Upper lobe of left lung (tissue), 6 donors: ENCODE data around the gene HINT3. TPM values are rescaled to one million over a fixed set of nuclear protein-coding genes. Genes with fewer than 3 reads are reported as not detected.
"Not testable (repeated sequence)": the region's sequence is repeated elsewhere in the genome, so short reads cannot be mapped to it uniquely, and the experiment has no call there.

Source experiments
- ATAC-seq, 2 donors: fragments of 200-7000 bp; cut with Tn5 transposase; one replicate each; pipeline ENCODE4 v1.9.1; 2022; ENCODE audit warnings: mild to moderate bottlenecking in 2 of 2, moderate library complexity in 2 of 2; ENCODE audit not compliant: low FRiP score in 2 of 2
- DNase-seq, 2 donors: peaks; one replicate each; pipeline ENCODE4 v3.0.0-alpha.2; 2019 to 2020
- H3K27ac ChIP-seq, 4 donors: fragments of 200-600 bp; sonication (generic); one replicate each; pipeline ENCODE4 v1.5.1; 2016 to 2019
- H3K27me3 ChIP-seq, 4 donors: fragments of 200-600 bp; sonication (generic); one replicate each; pipeline ENCODE4 v1.5.1; 2017 to 2019
- H3K36me3 ChIP-seq, 4 donors: fragments of 200-600 bp; sonication (generic); one replicate each; pipeline ENCODE4 v1.5.1; 2016 to 2019
- H3K4me1 ChIP-seq, 4 donors: fragments of 200-600 bp; sonication (generic); one replicate each; pipeline ENCODE4 v1.5.1; 2018 to 2019
- H3K4me3 ChIP-seq, 4 donors: fragments of 200-600 bp; sonication (generic); one replicate each; pipeline ENCODE4 v1.5.1; 2017 to 2019; ENCODE audit warnings: mild to moderate bottlenecking in 2 of 4, moderate library complexity in 1 of 4
- H3K9me3 ChIP-seq, 4 donors: fragments of 200-600 bp; sonication (generic); one replicate each; pipeline ENCODE4 v1.5.1; 2018 to 2019
- EP300 ChIP-seq, 4 donors: sonication (generic); formaldehyde crosslinking; IDR thresholded peaks; one replicate each; pipeline ENCODE4 v1.5.1; 2017; ENCODE audit warnings: antibody characterized with exemption in 4 of 4, control low read depth in 2 of 4
- POLR2A ChIP-seq, 4 donors: fragments of 450-650 bp; IDR thresholded peaks; one replicate each; pipeline ENCODE4 v1.5.1; 2016 to 2017; ENCODE audit warnings: antibody characterized with exemption in 4 of 4, mild to moderate bottlenecking in 2 of 4
- POLR2AphosphoS5 ChIP-seq, 2 donors: sonication (generic); formaldehyde crosslinking; IDR thresholded peaks; one replicate each; pipeline ENCODE4 v1.5.1; 2017; ENCODE audit warnings: antibody characterized with exemption in 2 of 2
- WGBS, 2 donors: methylation state at CpG; one replicate each; pipeline ENCODE4 v1.1.5; 2017 to 2018; 5-methylcytosine and 5-hydroxymethylcytosine counted together
- total RNA-seq, 6 donors: library from RNA; depleted of rRNA in 4 of 6; stranded (reverse); fragments of >200 nt in 4 of 6; gene quantifications; one replicate each; pipeline versions ENCODE4 v1.1.0 to v1.2.1, GENCODE V29; 2016 to 2021
- TF ChIP-seq, protein P1 (sequence below), 6 experiments: fragments of 450-650 bp in 4 of 6; fragments of 200-600 bp in 2 of 6; sonication (generic) in 2 of 6; IDR thresholded peaks; one replicate each; pipeline ENCODE4 v1.5.1; 2016 to 2019; ENCODE audit warnings: antibody characterized with exemption in 6 of 6
- donor health status: DM: no; HTN: no; CAD: no; lungs with moderate emphysema.
- donor health status: DM: no; HTN: yes; CAD: no; lungs with severe emphysema.

HINT3 gene
- total RNA-seq, 6 donors from 2014 or later: 16.8 to 35.8 (median 25.2) TPM

DNA sequence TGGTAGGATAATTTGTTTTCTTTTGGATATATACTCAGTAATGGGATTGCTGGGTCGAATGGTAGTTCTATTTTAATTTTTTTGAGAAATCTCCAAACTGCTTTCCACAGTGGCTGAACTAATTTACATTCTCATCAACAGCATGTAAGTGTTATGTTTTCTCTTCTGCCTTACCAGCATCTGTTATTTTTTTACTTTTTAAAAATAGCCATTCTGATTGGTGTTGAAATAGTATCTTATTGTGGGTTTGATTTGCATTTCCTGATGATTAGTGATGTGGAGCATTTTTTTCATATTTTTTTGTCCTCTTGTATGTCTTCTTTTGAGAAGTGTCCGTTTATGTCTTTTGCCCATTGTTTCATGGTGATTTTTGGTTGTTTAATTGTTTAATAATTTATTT, 11.9 kb downstream of the HINT3 start:
- WGBS, 2 donors: 91 to 94% methylated on average over 2 of the region's 2 CpGs
- DNase-seq: no peak
- no peak for TF ChIP-seq POLR2A (IDR thresholded peaks at IDR 0.05)
- TF ChIP-seq POLR2AphosphoS5 (IDR thresholded peaks at IDR 0.05): no peak
- no peak for TF ChIP-seq EP300 (IDR thresholded peaks at IDR 0.05)
- TF ChIP-seq, protein P1, sequence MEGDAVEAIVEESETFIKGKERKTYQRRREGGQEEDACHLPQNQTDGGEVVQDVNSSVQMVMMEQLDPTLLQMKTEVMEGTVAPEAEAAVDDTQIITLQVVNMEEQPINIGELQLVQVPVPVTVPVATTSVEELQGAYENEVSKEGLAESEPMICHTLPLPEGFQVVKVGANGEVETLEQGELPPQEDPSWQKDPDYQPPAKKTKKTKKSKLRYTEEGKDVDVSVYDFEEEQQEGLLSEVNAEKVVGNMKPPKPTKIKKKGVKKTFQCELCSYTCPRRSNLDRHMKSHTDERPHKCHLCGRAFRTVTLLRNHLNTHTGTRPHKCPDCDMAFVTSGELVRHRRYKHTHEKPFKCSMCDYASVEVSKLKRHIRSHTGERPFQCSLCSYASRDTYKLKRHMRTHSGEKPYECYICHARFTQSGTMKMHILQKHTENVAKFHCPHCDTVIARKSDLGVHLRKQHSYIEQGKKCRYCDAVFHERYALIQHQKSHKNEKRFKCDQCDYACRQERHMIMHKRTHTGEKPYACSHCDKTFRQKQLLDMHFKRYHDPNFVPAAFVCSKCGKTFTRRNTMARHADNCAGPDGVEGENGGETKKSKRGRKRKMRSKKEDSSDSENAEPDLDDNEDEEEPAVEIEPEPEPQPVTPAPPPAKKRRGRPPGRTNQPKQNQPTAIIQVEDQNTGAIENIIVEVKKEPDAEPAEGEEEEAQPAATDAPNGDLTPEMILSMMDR (IDR thresholded peaks at IDR 0.05): no peak

DNA sequence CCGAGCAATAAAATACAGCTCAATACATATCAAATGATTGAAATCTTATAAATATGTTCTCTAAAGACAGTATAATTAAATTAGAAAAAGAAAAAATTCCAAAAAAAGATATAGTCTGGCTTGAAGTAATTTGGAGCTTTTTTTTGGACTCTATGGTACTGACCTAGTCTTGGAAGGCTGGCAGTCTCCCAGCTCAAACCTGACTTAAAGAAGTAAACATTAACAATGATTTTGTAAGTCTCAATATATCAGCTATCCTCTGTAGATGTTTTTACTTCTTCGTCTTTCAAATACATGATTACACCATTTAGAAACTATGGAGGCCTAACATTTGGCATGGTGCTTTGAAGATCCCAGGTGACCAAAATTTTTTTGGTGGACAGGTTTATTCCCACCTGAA, 14.2 kb downstream of the HINT3 start:
- no peak for DNase-seq
- Histone ChIP-seq H3K9me3 (no peaks in the 10 kb centered on the region), H3K4me3 (no peak overlapping the region), H3K36me3 (peaks cover 0 to 29% (median 5%) of the 10 kb centered on the region in 4 donors), H3K27me3 (no peaks in the 10 kb centered on the region), H3K4me1 (no peaks in the 10 kb centered on the region), H3K27ac (no peak overlapping the region)
- ATAC-seq: no peak
- 0 to 89% methylated on average over 2 of the region's 2 CpGs for WGBS, 2 donors
- no peak for TF ChIP-seq POLR2AphosphoS5 (IDR thresholded peaks at IDR 0.05)
- no peak for TF ChIP-seq POLR2A (IDR thresholded peaks at IDR 0.05)
- no peak for TF ChIP-seq EP300 (IDR thresholded peaks at IDR 0.05)
- TF ChIP-seq, protein P1 (IDR thresholded peaks at IDR 0.05): no peak

More for the DNA sequence above, 11.9 kb downstream of the HINT3 start:
- H3K27me3 ChIP-seq: no peaks in the 10 kb centered on the region
- H3K4me3 ChIP-seq: no peak overlapping the region
- H3K27ac ChIP-seq: no peak overlapping the region
- H3K9me3 ChIP-seq: no peaks in the 10 kb centered on the region
- ATAC-seq: no peak
- peaks cover 0 to 6% (median 0%) of the 10 kb centered on the region in 4 donors for H3K4me1 ChIP-seq
- H3K36me3 ChIP-seq: peaks cover 0 to 17% (median 1%) of the 10 kb centered on the region in 4 donors

- WGBS, 2 donors: 89 to 95% methylated on average over 1 of the region's 1 CpG
- not testable (repeated sequence) for H3K27me3 ChIP-seq, H3K4me1 ChIP-seq, H3K4me3 ChIP-seq, DNase-seq, H3K9me3 ChIP-seq, H3K27ac ChIP-seq
- peak in 1 of 2 donors; percentile 49 for ATAC-seq
- peaks cover 0 to 28% (median 5%) of the 10 kb centered on the region in 4 donors for H3K36me3 ChIP-seq
These were observed 15.9 kb downstream of the HINT3 start for GRCh38 chr6:125972478-125972877.

DNA sequence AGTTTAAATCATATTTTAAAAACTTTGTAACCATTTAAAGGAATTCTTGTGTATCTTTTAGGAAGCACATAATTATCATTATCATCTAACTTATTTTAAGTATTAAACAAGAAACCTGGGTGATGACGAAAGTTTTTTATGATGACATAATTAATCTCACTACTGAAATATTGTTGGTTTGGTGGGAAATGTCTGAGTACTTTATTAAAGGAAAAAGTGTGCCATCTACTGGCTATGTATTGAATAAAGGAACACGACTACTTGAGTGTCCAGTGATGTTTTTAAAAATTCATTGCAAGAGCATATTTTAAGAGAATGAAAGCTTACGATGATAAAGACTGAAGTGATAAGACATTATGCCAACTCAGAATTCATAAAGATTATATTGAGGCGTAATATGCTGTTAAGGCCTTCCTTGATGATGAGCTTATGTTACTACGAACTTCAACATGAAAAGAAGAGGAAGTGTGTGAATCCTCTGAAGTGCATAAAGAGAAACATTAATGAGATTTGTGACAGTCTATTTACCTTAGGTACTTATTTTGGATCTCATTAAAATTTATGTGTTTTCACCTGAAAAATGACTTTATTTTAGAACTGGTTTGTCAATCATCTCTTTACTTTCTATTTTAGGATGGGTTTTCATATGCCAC, 17.8 kb downstream of the HINT3 start:
- Histone ChIP-seq H3K4me3 (no peak overlapping the region), H3K27ac (no peak overlapping the region), H3K9me3 (no peaks in the 10 kb centered on the region), H3K36me3 (peaks cover 0 to 26% (median 4%) of the 10 kb centered on the region in 4 donors), H3K27me3 (no peaks in the 10 kb centered on the region), H3K4me1 (no peaks in the 10 kb centered on the region)
- no peak for TF ChIP-seq EP300 (IDR thresholded peaks at IDR 0.05)
- TF ChIP-seq, protein P1 (IDR thresholded peaks at IDR 0.05): peak; percentile 33 to 60 (median 49)
- 36 to 42% methylated on average over 5 of the region's 5 CpGs for WGBS, 2 donors
- DNase-seq (no peak), ATAC-seq (peak in 1 of 2 donors; percentile 82)

DNA sequence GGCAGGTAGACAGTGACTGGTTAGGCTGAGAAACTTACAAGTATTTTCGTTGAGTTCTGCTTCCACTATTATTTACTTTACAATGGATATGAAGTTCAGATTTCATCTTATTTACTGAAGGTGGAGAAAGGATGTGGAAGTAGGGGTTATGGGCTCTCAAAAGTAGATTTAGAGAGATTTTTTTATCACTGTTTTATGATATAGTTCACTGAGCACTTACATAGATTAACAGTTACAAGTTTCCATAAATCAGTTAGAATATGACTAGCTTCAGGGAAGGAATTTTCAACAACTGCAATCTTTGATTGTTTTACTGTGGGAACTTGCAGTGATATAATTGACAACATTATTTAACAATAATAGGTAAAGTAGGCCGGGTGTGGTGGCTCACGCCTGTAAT, 22.5 kb downstream of the HINT3 start:
- 86 to 95% methylated on average over 3 of the region's 3 CpGs for WGBS, 2 donors
- no peaks in the 10 kb centered on the region for H3K27me3 ChIP-seq
- peaks cover 0 to 4% (median 0%) of the 10 kb centered on the region in 4 donors for H3K4me1 ChIP-seq
- no peak overlapping the region for H3K27ac ChIP-seq
- peaks cover 0 to 28% (median 4%) of the 10 kb centered on the region in 4 donors for H3K36me3 ChIP-seq
- no peak overlapping the region for H3K4me3 ChIP-seq
- DNase-seq (no peak), ATAC-seq (no peak)
- no peaks in the 10 kb centered on the region for H3K9me3 ChIP-seq
- TF ChIP-seq POLR2AphosphoS5 (IDR thresholded peaks at IDR 0.05): no peak

DNA sequence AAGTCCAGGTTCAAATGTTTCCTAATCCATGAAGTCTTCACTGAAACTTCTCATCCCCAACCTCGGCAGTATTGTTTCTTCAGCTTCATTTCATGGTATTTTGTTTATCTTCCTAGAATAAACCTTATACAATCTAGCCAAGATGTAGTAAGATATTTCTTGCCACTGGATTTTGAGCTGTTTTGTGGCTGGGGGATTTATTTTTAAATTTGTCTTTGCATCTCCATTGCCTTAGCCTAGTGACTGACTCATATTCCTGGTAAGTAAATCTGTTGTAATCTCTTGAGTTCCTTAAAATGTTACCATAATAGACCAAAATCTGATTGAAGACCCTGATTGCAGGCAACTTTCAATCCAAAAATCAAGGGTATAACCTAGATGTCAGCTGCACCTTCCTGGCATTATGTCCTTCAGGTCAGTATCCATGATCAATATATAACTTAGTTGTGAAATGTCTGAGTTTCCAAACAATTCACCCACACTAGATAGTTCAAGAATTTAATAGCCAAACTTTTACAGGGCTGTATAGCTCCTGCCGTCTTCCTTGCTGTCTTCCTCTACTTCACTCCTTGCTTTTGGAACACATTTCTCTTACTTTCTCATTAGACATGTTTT, 25.1 kb downstream of the HINT3 start:
- Histone ChIP-seq H3K36me3 (peaks cover 0 to 17% (median 0%) of the 10 kb centered on the region in 4 donors), H3K4me3 (no peak overlapping the region), H3K27me3 (no peaks in the 10 kb centered on the region), H3K27ac (no peak overlapping the region), H3K4me1 (peaks cover 7 to 14% (median 10%) of the 10 kb centered on the region in 4 donors), H3K9me3 (no peaks in the 10 kb centered on the region)
- WGBS, 2 donors: 92 to 93% methylated on average over 2 of the region's 2 CpGs
- TF ChIP-seq POLR2AphosphoS5 (IDR thresholded peaks at IDR 0.05): no peak
- TF ChIP-seq, protein P1 (IDR thresholded peaks at IDR 0.05): no peak
- TF ChIP-seq POLR2A (IDR thresholded peaks at IDR 0.05): no peak
- TF ChIP-seq EP300 (IDR thresholded peaks at IDR 0.05): no peak
- ATAC-seq (no peak), DNase-seq (no peak)
